ENCODE measurements around the gene PSMA8. TPM values are rescaled to one million over a fixed set of nuclear protein-coding genes. Genes with fewer than 3 reads are reported as not detected.

The PSMA8 gene
- total RNA-seq (under 1 TPM in 3 of 7 donors, not detected in 4; 0.12 to 0.25 (median 0.15) TPM), polyA plus RNA-seq (under 1 TPM in 1 of 2 donors, not detected in 1; 0.17 TPM)
- long read RNA-seq, donor 1, partial matches to known transcripts: 0 of 3 reads
- long read RNA-seq, donor 1, other reads (novel, unspliced or antisense): 0 of 3 reads
- long read RNA-seq, donor 2, transcript PSMA8-203 (7 exons, 1,280 nt): major isoform, 24 of 26 reads
- long read RNA-seq, donor 2, partial matches to known transcripts: 0 of 26 reads
- long read RNA-seq, donor 2, other reads (novel, unspliced or antisense): 0 of 26 reads
- long read RNA-seq, donor 3, partial matches to known transcripts: 0 of 1 reads
- long read RNA-seq, donor 3, other reads (novel, unspliced or antisense): 1 of 1 reads

GRCh38 chr18:26133652-26134051, at the start of gene PSMA8:
Gene PSMA8 (plus strand): TSS chr18:26133869. CDS start chr18:26133966, 97 bp downstream.
- Histone ChIP-seq H3K4me1 (ENCODE audit: insufficient read depth) (no peaks in the 10 kb centered on the region), H3K9me3 (no peaks in the 10 kb centered on the region), H3K27ac (no peak within 1 kb of the TSS), H3K27me3 (no peaks in the 10 kb centered on the region), H3K36me3 (no peaks in the 10 kb centered on the region), H3K4me3 (no peak within 1 kb of the TSS)
- TF ChIP-seq EP300 (IDR thresholded peaks at IDR 0.05) (no peak), POLR2A (IDR thresholded peaks at IDR 0.05) (no peak)
- TF ChIP-seq, protein P1, sequence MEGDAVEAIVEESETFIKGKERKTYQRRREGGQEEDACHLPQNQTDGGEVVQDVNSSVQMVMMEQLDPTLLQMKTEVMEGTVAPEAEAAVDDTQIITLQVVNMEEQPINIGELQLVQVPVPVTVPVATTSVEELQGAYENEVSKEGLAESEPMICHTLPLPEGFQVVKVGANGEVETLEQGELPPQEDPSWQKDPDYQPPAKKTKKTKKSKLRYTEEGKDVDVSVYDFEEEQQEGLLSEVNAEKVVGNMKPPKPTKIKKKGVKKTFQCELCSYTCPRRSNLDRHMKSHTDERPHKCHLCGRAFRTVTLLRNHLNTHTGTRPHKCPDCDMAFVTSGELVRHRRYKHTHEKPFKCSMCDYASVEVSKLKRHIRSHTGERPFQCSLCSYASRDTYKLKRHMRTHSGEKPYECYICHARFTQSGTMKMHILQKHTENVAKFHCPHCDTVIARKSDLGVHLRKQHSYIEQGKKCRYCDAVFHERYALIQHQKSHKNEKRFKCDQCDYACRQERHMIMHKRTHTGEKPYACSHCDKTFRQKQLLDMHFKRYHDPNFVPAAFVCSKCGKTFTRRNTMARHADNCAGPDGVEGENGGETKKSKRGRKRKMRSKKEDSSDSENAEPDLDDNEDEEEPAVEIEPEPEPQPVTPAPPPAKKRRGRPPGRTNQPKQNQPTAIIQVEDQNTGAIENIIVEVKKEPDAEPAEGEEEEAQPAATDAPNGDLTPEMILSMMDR (IDR thresholded peaks at IDR 0.05): no peak
- peak in 3 of 5 donors; percentile 12 to 39 (median 27) for DNase-seq
- intact Hi-C loops (cut with DNase I): no loop called here
- WGBS, 3 donors: 53 to 79% (median 60%) methylated on average over 31 of the region's 31 CpGs

- H3K4me3 ChIP-seq: no peak overlapping the region
- intact Hi-C loops (cut with DNase I): no loop called here
- no peaks in the 10 kb centered on the region for H3K4me1 ChIP-seq (ENCODE audit: insufficient read depth)
- H3K27me3 ChIP-seq: no peaks in the 10 kb centered on the region
- no peak for DNase-seq
- no peaks in the 10 kb centered on the region for H3K36me3 ChIP-seq
- TF ChIP-seq, protein P1 (IDR thresholded peaks at IDR 0.05): no peak
- TF ChIP-seq POLR2A (IDR thresholded peaks at IDR 0.05) (no peak), EP300 (IDR thresholded peaks at IDR 0.05) (no peak)
- no peak overlapping the region for H3K27ac ChIP-seq
- WGBS, 3 donors: 9 to 36% (median 10%) methylated on average over 5 of the region's 5 CpGs
- no peaks in the 10 kb centered on the region for H3K9me3 ChIP-seq
Observed at GRCh38 chr18:26085056-26085455, 48.6 kb upstream of the PSMA8 start.

DNA sequence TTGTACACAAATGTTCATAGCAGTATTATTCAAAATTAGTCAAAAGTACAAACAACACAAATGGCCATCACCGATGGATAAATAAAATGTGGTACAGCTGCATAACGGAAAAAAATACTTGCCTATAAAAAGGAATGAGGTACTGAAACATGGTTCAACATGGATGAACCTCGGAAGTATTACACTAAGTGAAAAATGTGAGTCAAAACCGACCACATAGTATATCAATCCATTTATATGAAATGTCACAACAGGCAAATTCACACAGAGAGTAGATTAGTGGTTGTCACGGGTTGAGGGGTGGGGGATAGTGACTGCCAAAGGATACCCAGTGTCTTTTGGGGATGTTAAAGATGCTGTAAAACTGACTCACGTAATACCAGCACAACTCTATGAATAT, 46.7 kb upstream of the PSMA8 start:
- 92 to 95% (median 92%) methylated on average over 6 of the region's 6 CpGs for WGBS, 3 donors
- no peaks in the 10 kb centered on the region for H3K4me1 ChIP-seq (ENCODE audit: insufficient read depth)

GRCh38 chr18:26088487-26088886, 45.2 kb upstream of the PSMA8 start:
- no peak for TF ChIP-seq EP300 (IDR thresholded peaks at IDR 0.05)
- TF ChIP-seq POLR2A (IDR thresholded peaks at IDR 0.05): no peak
- TF ChIP-seq, protein P1 (IDR thresholded peaks at IDR 0.05): no peak
- Histone ChIP-seq H3K9me3 (no peaks in the 10 kb centered on the region), H3K27me3 (no peaks in the 10 kb centered on the region), H3K36me3 (no peaks in the 10 kb centered on the region), H3K4me1 (ENCODE audit: insufficient read depth) (no peaks in the 10 kb centered on the region), H3K4me3 (peak overlapping the region; percentile 89), H3K27ac (no peak overlapping the region)
- intact Hi-C loops (cut with DNase I): no loop called here
- no peak for DNase-seq
- WGBS, 3 donors: 12 to 21% (median 18%) methylated on average over 3 of the region's 3 CpGs

More for the DNA sequence above, 46.7 kb upstream of the PSMA8 start:
- no peak overlapping the region for H3K4me3 ChIP-seq
- no peaks in the 10 kb centered on the region for H3K27me3 ChIP-seq
- intact Hi-C loops (cut with DNase I): no loop called here
- H3K36me3 ChIP-seq: no peaks in the 10 kb centered on the region
- no peaks in the 10 kb centered on the region for H3K9me3 ChIP-seq
- TF ChIP-seq POLR2A (IDR thresholded peaks at IDR 0.05): no peak
- TF ChIP-seq, protein P1 (IDR thresholded peaks at IDR 0.05): no peak
- no peak for TF ChIP-seq EP300 (IDR thresholded peaks at IDR 0.05)
- no peak overlapping the region for H3K27ac ChIP-seq
- no peak for DNase-seq
